Bronchial epithelial cell (primary cell): ENCODE measurements around the gene HEATR3. TPM values are rescaled to one million over a fixed set of nuclear protein-coding genes. Genes with fewer than 3 reads are reported as not detected.

Source experiments
- DNase-seq: peaks from one replicate; pipeline ENCODE4 v3.0.0-alpha.2; 2010; ENCODE audit warnings: low read depth
- FAIRE-seq: peaks from 2 replicates; lab custom pipeline; 2011; peaks lifted over from hg19 to GRCh38; lab: Jason Lieb, UNC
- H3K27me3 ChIP-seq: 2 replicates; pipeline ENCODE4 v1.5.1; 2011; ENCODE audit warnings: low read length; ENCODE audit not compliant: control insufficient read depth, insufficient read depth
- H3K36me3 ChIP-seq: 2 replicates; pipeline ENCODE4 v1.5.1; 2011; ENCODE audit warnings: low read length; ENCODE audit not compliant: control insufficient read depth, insufficient read depth
- H3K4me3 ChIP-seq: 2 replicates; pipeline ENCODE4 v1.5.1; 2011; ENCODE audit warnings: mild to moderate bottlenecking, low read depth, low read length, control low read depth
- total RNA-seq: library from RNA; depleted of rRNA; stranded (reverse); fragments of >200 nt; gene quantifications from 2 replicates; pipeline ENCODE4 v1.2.1, GENCODE V29; 2014
- TF ChIP-seq, protein P1 (sequence below): IDR thresholded peaks from 2 replicates; pipeline ENCODE4 v1.5.1; 2011; ENCODE audit warnings: mild to moderate bottlenecking, moderate library complexity, low read length, control low read depth, inconsistent platforms; ENCODE audit not compliant: insufficient read depth, severe bottlenecking

Gene HEATR3
- total RNA-seq, 1 donor from 2014 or later, result 16.1 TPM

DNA sequence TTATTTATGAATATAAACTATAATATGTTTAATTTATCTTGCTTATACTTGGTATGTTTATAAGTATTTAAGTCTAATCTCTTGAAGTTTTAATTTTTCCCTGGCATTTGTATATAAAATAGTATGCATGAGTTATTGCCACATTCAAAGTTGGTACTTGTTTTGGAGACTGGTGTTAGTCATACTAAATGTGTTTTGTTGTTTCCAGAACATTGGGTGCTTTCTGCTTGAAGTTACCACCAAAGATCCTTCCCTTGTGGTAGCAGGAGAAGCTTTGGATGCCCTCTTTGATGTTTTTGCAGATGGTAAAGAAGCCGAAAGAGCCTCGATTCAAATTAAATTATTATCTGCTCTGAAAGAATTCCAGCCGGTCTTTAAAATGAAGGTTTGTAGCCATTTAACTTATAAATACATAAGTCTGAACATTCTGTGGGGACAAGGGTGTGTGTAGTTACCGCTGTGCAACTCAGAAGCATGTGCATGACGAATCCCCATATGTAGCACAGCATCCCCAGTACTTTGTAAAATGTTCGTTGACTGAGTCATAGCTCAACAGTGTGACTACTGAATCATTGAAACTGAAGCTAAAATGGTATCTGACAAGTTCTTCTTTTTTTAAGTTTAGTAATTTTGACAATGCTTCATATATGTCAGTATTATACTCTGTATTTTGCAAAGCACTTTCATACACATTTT lies 36.4 kb downstream of the HEATR3 start:
- Histone ChIP-seq H3K4me3 (no peak overlapping the region), H3K27me3 (no peaks in the 10 kb centered on the region), H3K36me3 (peaks cover 5% of the 10 kb centered on the region)
- DNase-seq, result peak; percentile 73
- no peak for FAIRE-seq
- TF ChIP-seq, protein P1, sequence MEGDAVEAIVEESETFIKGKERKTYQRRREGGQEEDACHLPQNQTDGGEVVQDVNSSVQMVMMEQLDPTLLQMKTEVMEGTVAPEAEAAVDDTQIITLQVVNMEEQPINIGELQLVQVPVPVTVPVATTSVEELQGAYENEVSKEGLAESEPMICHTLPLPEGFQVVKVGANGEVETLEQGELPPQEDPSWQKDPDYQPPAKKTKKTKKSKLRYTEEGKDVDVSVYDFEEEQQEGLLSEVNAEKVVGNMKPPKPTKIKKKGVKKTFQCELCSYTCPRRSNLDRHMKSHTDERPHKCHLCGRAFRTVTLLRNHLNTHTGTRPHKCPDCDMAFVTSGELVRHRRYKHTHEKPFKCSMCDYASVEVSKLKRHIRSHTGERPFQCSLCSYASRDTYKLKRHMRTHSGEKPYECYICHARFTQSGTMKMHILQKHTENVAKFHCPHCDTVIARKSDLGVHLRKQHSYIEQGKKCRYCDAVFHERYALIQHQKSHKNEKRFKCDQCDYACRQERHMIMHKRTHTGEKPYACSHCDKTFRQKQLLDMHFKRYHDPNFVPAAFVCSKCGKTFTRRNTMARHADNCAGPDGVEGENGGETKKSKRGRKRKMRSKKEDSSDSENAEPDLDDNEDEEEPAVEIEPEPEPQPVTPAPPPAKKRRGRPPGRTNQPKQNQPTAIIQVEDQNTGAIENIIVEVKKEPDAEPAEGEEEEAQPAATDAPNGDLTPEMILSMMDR, result no peak

DNA sequence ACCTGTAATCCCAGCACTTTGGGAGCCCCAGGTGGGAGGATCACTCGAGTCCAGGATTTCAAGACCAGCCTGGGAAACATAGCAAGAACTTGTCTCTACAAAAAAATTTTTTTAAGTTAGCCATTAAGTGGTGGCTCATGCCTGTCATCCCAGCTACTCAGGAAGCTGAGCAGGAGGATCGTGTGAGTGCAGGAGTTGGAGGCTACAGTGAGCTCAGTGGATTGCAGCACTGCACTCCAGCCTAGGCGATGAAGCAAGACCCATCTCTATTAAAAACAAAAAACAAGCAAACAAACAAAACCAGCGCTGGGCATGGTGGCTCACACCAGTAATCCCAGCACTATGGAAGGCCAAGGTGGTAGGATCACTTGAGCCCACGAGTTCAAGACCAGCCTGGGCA lies 38.0 kb downstream of the HEATR3 start:
- DNase-seq, result peak; percentile 55
- TF ChIP-seq, protein P1, result no peak
- no peaks in the 10 kb centered on the region for H3K27me3 ChIP-seq
- H3K36me3 ChIP-seq, result peaks cover 5% of the 10 kb centered on the region
- no peak overlapping the region for H3K4me3 ChIP-seq
- no peak for FAIRE-seq

DNA sequence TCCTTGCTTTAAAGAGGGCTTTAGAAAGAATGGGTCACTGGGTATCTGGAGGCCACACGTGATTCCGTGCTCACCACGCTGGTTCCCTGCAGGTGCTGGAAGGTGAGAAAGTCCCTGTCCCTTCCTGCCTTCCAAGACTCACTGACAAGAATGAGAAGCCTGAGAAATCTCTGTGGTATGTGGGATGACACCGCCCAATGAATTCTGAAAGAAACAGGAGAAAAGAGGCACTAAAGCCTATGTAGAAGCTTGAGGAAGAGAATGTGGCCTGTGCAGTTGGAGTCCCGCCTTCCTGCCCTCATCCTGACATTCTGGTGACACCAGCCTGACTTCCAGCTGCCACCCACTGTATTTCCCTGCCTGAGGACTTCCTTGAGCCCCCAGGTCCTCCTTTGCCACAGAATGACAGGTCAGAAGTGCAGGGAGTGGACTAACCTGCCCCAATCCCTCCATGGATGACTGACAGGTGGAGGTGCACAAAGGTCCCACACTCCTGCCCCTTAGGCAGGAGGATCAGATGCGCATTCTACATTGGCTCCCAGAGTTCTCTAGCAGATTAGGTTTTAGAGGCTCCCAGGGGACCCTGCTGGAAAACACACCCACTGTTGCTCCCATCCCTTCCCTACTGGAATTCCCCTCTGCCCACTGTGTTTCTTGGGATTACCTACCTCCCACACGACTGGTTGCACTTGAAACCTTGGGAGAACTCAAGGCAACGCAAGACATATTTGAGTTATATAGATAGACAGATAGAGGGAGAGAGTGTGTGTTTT lies 48.8 kb downstream of the HEATR3 start:
- FAIRE-seq (no peak), DNase-seq (peak; percentile 10)
- Histone ChIP-seq H3K27me3 (no peaks in the 10 kb centered on the region), H3K4me3 (no peak overlapping the region), H3K36me3 (no peaks in the 10 kb centered on the region)
- TF ChIP-seq, protein P1, result no peak

DNA sequence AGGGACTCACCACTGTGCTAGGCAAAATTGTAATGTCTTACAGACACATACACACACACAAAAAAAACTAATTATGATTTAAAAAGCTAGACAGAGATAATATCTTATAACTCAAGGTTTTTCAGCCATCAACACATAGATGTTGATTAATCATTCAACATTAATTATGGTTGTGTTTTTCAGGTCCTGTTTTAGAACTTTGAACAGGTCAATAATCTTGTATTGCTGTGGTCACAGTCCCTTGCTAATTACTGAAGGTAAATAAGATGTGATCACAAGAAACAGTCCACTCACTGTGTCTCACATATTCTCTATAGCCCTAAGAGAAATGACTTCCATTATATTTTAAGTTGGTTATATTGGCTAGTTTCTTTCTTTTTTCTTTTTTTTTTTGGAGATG lies 54.9 kb downstream of the HEATR3 start:
- DNase-seq, result no peak
- Histone ChIP-seq H3K4me3 (no peak overlapping the region), H3K27me3 (no peaks in the 10 kb centered on the region), H3K36me3 (no peaks in the 10 kb centered on the region)
- FAIRE-seq, result no peak
- TF ChIP-seq, protein P1, result no peak

DNA sequence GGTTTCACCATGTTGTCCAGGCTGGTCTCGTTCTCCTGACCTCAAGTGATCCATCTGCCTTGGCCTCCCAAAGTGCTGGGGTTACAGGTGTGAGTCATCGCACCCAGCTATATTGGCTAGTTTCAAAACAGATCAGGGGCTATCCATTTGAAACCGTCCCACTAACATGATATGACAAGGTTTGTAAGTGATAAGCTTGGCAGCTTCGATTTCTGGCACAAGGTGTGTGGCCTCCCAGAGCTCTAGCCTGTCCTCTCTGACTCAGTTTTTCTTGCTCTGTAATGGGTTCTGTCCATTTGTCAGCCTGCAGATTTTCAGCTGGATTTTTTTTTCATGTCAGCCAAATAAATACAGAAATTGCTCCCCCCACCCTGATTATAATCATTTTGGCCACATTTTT lies 55.5 kb downstream of the HEATR3 start:
- Histone ChIP-seq H3K4me3 (no peak overlapping the region), H3K36me3 (no peaks in the 10 kb centered on the region), H3K27me3 (no peaks in the 10 kb centered on the region)
- DNase-seq (no peak), FAIRE-seq (no peak)
- TF ChIP-seq, protein P1, result no peak
